Islet of Langerhans (tissue), 1 donor: ENCODE measurements around the gene FGF14.
A peak's percentile ranks its signal among the peaks of the same experiment; 100 is the strongest.
"Not testable (repeated sequence)": the region's sequence is repeated elsewhere in the genome, so short reads cannot be mapped to it uniquely, and the experiment has no call there.

Experiments used
- FAIRE-seq: peaks from one replicate; lab custom pipeline; 2011; peaks lifted over from hg19 to GRCh38; lab: Jason Lieb, UNC

FGF14 gene

DNA sequence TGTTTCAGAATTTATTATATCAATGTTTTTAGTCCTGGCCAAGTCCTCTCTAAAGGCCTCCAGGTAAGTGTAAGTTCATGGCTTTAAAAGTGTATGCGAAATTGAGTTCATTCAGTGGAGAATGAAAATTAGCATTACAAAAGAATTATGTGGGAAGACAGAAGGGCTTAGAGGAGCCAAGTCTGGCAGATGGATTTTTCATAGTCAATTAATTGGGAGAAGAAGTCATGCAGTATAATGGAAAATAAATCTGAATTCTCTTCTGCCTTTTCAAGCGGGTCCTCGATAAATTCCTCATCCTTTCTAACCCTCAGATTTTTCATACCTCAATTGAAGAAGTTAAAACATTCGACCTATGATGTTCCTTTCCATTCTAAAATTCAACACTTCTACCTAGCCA lies 555.1 kb downstream of the FGF14 start:
- FAIRE-seq, result no peak

DNA sequence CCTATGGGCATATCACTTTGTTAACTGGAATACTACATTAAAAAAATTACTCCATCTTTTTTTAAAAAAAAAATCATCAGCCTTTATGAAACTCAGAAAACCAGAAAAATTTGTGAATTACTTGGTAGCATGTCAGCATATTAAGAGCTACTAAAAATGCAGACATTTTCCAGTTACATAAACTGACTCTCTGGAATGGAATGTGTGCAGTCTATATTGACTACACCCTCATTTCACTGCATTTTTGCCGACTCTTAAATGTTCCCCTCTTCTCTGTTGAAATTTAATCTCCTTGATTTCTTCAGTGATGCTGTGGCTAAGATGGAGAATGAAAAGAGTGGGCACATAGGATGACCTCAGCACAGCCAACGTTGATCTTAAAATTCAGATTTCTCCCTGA lies 555.6 kb downstream of the FGF14 start:
- no peak for FAIRE-seq

DNA sequence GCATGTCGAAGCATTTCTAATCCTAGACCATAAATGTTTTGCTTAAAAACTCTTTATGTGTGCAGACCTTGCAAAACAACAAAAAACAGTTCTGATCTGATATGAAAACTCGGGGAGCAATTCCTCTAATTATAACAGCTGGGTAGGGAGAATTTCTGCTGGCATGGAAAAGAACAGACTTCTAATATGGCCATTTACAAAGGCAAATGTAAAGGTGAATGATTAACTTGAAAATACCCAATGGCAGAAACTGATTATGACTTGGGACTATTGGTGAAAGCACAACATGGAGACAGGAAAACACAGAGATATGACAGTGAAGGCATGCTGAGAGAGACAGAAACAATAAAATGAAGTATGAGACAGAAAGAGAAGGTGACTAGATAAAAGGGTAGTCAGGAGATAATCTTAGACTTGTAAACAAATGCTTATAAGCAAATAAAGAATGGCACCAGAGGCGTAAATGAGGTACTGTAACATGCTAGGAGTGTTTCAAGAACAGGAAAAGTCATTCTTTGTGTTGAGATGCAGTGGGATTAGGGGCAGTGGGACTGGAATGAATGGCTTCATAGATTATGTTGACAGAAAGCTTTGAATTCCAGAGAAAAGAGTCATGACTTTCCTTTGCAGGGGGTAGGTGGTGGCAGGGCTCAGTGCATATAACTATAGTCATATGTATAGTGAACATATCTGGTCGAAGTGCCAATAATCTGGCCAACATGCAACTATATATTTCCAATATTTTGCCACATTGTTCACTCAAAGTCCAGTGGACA lies 556.4 kb downstream of the FGF14 start:
- FAIRE-seq, result no peak

DNA sequence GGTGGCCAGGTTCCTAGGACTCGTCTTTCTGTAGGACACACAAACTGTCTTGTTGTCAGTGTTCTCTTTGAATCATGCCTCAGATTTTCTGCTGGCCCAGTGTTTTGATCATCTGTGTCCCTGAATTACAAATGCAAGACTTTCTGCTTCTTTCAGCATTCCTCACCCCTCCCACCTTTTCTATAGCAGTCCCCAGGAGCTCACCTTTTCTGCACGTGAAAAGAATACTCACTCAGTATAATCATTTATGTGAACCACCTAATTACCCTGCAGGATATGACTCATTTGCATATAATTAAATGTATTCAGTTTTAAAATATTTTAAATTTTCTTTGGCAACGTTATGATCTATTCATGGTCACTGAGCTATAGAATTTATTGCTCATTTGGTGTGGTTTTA lies 560.1 kb downstream of the FGF14 start:
- no peak for FAIRE-seq

DNA sequence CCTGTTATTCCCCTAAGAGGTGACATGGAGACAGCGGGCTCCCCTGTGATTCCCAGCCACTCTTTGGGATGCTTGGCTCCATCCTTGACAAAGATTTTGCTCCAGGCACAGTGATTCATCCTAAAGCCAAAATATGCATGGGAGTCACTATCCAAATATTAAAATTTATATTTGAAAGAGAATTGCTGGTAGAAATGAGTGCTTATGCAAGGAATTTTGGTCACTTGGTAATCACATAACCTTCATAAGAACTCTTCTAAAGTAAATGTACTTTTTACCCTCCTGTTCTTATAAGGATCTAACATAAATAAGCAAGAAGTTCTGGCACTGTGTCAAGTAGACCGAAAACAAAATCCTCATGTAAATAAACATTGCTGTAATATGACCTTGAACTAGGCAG lies 563.5 kb downstream of the FGF14 start:
- FAIRE-seq, result no peak

DNA sequence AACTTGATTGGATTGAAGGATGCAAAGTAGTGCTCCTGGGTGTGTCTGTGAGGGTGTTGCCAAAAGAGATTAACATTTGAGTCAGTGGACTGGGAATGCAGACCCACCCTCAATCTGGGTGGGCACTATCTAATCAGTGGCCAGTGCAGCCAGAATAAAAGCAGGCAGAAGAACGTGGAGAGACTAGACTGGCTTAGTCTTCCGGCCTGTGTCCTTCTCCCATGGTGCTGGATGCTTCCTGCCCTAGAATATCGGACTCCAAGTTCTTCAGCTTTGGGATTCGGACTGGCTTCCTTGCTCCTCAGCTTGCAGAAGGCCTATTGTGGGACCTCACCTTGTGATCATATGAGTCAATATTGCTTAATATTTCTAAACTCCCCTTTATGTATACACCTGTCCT lies 564.1 kb downstream of the FGF14 start:
- FAIRE-seq, result not testable (repeated sequence)

DNA sequence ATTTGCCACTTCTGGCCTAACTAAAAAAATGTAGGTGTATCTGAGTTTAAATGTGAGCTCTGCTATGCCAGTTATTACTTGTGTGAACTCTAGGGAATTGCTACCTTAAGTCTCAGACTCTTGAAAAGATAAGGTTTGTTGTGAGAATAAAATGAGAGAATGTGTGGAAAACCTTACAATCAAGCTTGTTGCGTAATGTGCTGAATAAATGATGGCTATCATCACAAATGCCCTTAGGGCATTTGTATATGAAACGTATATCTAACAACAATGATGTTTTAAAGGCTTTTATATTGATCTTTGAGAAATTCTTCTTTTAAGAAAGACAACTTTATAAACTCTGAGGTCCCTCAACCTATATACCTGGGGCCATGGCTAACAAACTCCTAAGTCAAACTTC lies 564.6 kb downstream of the FGF14 start:
- FAIRE-seq, result no peak

DNA sequence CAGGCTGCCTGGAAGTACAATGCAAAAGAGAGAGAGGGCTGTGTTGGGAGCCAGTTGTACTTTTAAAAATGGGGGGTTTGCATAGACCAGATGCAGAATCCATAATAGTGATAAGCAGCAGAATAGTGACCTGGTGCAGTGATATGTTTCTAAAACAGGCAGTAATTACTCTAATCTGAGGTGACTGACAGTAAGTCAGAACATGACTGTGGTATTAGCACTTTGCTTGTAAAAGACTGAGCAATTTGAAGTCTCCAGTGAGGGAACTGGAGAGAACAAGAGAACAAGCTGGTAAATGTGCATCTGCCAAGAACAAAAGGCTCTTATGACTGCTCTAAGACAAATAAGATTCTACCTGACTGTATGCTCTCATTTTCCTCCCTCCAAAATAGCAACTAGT lies 565.9 kb downstream of the FGF14 start:
- no peak for FAIRE-seq

DNA sequence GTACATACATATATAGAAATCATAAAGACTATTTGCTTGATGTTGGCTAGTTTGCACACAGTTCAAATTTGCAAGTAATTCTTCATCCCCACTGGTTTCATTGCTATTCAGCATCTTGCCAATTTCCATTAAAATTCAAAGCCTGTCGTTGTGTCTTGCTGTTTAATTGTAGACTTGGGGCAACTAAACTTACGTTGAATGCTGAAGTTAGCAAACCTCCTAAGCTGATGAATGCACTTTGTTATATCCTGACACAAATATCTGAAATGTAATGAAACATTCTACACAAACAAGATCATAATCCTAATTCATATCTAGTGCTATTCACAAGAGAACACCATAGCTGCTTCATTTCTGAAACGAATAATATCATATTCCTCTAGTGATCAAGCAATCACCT lies 568.2 kb downstream of the FGF14 start:
- FAIRE-seq, result no peak

DNA sequence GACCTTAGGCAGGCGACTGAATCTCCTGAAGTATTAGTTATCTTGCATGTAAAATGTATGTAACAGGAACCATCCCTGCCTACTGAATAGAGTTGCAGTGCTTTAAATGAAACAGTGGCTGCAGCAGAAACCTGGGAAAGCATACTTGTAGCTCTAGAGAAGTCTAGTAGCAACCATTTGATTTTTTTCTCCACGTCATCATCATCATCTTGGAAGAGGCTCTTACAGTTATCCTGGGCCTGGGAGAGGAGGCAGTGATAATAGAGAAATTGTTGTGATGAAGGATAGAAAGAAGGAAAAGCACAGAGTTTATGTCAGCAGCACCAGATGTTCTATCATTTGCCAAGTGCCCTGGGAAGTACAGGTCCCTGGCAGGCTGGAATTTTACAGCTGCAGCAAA lies 571.8 kb downstream of the FGF14 start:
- FAIRE-seq, result no peak

DNA sequence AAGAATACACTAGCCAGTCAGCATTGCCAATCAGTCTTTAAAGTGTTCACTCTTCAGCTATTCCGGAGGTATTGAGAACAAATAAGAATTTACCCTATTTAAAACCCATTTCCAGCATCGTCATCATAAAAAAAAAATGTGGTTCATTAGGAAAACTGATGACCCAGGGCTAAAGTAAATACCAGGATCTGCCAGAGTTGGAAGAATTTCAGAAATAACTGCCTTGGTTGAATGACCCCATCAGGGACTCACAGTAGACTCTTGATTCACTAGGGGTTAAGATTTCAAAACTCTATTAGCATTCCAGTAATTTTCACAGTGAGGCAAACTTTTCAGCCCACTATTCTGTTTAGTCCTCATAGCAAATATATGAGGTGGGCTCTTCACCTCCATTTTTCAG lies 572.4 kb downstream of the FGF14 start:
- FAIRE-seq, result no peak

DNA sequence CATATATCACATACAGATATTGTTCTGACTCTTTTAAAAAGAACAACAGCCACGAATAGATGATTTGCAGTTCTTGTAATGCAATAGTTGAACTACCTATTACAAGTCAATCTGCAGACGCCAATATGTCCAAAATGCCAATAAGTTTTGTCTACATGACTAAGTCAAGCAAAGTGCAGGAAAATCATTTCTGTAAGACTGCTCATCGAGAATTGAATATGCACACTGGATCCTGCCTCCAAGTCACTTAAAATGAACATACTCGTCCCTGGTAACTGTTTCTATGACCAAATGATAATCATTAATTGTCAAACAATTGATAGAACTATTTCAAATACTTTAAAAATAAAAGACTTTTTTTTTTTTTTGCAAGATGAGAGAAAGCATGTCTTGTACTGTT lies 573.7 kb downstream of the FGF14 start:
- FAIRE-seq, result no peak

DNA sequence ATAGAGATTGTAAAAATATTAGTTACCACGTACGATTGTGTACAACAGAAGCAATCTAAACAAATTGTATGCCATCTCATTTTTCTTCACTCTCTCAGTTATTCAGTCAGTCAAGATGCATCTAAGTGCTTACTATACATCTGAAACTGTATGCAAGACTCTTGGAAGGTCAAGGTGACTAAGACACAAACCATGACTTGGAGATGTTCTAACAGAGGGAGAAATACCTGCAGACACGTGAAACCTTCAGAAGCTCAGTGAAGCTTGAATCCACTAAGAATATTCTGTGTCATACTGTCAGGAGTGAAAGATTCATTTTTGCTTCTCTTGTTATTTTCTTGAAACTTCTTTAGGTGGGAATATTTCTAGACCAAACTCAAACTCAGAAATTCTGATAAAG lies 584.0 kb downstream of the FGF14 start:
- FAIRE-seq, result no peak

DNA sequence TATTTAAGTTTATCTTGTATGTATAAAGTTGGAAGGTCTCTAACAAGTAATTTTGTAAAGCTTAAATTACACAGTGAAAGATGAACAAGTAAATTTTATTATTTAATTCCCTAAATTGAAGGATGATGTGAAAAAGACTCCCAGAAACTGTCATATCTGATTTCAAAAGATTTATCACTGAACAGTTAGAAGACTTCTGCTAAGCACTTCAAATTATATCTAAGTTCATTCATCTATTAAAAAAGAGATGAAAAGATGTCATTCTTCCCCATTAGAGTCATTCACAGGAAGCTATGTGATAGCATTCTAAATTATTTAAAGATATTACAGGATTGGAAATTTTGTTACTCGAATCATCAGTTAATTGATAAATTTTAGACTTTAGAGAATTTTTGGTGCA lies 590.0 kb downstream of the FGF14 start:
- FAIRE-seq, result no peak

DNA sequence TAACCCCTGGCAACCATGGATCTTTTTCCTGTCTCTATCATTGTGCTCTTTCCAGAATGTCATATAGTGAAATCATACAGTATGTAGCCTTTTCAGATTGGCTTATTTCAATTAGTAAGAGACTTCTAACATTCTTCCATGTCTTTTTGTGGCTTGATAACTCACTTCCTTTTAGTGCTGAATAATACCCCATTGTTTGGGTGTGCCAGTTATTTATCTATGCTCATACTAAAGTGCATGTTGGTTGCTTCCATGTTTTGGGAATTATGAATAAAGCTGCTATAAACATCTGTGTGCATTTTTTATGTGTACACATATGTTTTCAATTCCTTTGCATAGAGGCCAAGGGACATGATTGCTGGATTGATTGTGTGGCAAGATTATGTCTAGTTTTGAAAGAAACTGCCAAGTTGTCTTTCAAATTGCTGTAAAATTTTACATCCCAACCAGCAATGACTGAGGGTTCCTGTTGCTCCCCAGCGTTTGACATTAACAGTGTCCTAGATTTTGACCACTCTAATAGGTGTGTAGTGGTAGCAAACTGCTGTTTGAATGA lies 590.5 kb downstream of the FGF14 start:
- FAIRE-seq, result no peak

DNA sequence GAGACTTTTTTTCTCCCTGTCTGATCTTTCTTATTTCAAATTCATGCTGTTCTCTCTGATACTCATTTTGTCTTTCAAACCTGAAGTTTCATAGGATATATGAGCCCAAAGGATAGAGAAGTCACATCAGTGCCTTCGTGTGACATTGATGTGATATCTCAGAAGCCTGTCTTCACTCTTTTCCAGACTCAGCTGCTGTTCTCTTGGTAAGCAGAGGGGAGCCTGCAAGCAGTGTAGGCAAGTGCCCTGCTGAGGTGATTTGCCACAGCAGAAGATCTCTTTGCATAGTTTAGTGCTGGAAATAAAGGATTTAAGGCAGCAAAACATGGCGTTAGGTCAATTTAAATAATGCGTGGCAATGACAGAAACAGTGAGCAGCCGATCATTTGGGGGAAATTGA lies 602.7 kb downstream of the FGF14 start:
- FAIRE-seq, result no peak

DNA sequence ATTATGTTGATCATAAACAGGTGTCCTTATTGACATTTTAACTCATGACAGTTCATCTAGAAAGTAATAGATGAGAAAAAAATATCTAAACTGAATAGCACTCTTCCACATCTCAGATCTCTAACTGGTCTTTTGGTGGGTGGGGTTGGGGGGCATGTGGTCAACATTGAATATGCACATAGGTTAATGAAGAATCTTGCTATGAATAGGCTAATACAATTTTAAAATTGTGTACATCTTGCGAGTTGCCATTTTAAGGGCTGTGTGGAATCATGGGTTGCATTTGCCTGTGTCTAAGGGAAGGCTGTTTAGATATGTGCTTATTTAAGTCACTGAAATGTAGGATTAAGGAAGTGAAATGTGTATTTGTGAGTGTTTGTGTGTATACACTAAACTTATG lies 603.4 kb downstream of the FGF14 start:
- no peak for FAIRE-seq

DNA sequence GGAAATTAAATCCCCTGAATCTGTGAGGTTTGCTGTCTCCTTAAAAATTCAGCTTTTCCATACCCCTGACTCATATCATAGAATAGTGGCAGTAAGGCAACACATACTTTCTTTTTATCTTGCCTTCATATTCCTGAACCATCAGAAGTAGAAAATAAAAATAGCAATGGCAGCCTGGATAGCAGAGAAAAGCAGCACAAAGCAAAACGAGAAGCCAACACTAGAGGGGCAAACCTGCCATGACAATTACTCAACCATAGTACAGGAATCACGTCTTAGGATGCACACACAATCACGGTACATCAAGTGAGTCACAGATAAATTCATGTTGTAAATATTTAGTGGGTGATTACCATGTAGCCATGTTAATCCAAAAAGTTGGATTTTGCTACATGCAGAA lies 606.4 kb downstream of the FGF14 start:
- FAIRE-seq, result no peak

DNA sequence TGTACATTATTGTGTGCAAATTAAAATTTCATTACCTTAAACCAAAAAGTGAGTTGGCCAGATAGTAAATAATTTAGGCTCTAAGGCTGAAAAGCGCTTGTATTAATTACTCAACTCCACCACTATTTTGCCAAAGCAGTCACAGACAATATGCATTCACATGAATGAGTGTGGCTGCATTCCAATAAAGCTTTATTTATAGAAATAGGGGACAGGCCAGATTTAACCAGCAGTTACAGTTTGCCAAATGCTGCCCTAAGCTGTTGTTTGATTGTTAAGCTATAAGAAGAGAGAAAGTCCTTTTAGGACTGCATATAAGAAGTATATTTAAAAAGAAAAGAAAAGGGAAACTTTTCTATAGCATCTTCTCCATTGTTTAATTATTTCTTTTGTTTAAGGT lies 606.8 kb downstream of the FGF14 start:
- FAIRE-seq, result no peak

DNA sequence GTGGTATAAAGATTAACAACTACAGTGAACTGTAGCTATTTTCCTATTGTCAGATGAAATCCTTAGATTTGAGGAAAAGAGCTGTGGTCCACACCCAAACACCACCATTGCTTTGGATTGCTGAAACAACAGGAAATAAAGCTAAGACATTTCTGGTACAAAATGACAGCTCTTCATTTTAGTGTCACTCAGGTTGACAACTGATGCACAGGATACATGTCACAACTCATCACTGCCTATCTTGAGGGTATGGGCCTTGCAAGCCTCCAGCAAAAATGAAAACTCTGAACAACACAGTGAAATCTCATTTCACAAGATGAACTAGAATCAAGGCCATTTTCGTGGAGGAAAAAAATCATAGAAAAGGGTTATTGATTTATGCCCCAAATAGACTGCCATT lies 609.7 kb downstream of the FGF14 start:
- no peak for FAIRE-seq

DNA sequence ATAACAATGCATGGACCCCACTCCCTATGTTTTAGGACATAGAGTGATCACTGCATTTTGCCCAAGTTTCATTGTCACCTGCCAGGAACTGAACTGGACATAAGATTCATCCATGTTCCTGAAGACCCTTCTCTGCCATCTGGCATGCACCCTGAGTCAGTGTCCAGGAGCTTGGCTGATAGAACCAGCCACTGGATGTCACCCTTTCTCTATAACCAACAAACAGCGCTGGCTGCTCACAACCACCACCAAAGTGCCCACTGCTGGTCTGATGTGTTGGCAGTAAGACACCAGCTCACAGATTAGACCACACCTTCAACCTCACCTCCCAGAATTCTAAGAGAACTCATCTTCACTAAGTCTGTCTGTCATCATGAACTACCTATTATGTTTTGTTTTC lies 616.0 kb downstream of the FGF14 start:
- peak; percentile 72 for FAIRE-seq

DNA sequence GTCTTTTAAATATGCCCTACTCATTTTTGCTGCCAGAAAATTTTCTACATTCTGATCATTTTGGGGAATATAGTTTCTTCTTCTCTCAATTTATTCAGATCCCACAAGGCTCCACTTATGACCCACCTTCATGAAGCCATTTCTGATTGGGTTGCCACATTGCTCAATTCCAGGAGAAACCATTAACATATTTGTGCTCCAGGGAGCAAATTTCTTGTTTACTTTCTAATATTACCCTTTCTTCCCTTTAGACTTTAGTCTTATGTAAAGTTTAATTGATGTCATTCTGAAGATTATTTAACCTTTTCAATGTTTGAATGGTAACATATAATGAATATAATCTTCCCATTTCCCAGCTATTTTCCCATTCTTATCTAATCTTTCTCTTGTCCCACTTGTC lies 617.5 kb downstream of the FGF14 start:
- no peak for FAIRE-seq

DNA sequence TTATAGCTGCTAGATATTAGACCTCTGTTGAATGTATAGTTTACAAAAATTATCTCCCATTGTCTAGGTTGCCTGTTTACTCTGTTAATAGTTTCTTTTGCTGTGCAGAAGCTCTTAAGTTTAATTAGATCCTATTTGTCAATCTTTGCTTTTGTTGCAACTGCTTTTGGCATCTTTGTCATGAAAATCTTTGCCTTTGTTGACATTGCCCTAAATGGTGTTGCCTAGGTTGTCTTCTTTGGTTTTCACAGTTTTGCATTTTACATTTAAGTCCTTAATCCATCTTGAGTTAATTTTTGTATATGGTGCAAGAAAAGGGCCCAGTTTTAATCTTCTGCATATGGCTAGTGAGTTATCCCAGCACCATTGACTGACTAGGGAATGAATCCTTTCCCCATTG lies 618.3 kb downstream of the FGF14 start:
- FAIRE-seq, result no peak

DNA sequence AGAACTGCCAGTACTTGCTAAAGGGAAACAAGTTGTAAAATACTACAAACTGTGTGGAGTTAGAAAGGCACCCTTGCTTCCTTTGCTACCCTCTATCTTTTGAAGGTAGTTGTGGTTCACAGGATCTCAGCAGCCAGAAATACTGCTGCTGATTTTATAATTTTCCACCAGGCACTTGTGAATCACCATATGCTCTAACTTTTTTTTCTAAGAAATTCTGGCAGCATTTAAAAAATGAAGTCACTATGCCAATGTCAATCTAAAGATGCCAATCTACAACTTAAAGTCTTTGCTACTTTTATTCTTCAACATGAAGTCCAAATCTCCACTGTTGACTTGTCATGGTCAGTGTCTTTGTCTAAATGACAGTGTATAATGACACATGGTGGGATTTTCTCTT lies 621.6 kb downstream of the FGF14 start:
- FAIRE-seq, result no peak

DNA sequence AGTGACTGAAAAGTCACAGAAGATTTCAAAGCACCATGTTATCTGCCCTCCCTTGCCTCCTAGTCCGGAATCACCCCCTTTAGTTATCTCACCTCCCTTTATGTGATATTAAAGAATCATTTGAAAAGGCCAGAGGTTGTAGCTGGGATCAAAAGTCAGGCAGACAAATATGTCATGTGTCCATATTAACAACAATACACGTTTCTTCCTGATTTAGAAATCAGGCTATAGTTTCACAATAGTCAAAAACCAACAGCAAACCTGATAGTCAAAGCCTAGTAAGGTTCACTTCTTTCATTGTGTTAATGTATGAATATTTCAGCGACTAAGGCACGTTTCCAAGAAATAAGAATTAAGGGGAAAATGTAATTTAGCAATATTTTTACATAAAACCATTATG lies 622.7 kb downstream of the FGF14 start:
- FAIRE-seq, result peak; percentile 21
